GM18858 (cell line): Measurements from ENCODE around the gene KCNQ1OT1.

ENCODE experiments used
- ATAC-seq: cut with Tn5 transposase; IDR thresholded peaks from one replicate; pipeline ENCODE4 v1.9.1; 2021; ENCODE audit not compliant: unreplicated experiment

KCNQ1OT1 gene

GRCh38 chr11:2561696-2562581 is 137.9 kb downstream of the KCNQ1OT1 start:
- no peak for ATAC-seq

- ATAC-seq: no peak
These were observed 140.1 kb downstream of the KCNQ1OT1 start for GRCh38 chr11:2559527-2560311.

GRCh38 chr11:2558861-2559526 is 140.8 kb downstream of the KCNQ1OT1 start:
- ATAC-seq: no peak

- ATAC-seq: no peak
These were observed 141.4 kb downstream of the KCNQ1OT1 start for GRCh38 chr11:2558397-2558796.
